ENCODE results near the gene SLC35A3.
"Not testable (repeated sequence)": the region's sequence is repeated elsewhere in the genome, so short reads cannot be mapped to it uniquely, and the experiment has no call there.

Gene SLC35A3

GRCh38 chr1:100045206-100045605 is 75.4 kb downstream of the SLC35A3 start:
- Histone ChIP-seq H3K4me1 (ENCODE audit: control insufficient read depth in 1 of 2, insufficient read depth in 1 of 2, low read depth in 1 of 2, low read length in 1 of 2) (peaks cover 45 to 51% of the 10 kb centered on the region in 2 experiments), H3K27me3 (no peaks in the 10 kb centered on the region)

GRCh38 chr1:100047235-100047708 is 77.5 kb downstream of the SLC35A3 start:
- Histone ChIP-seq H3K4me3 (ENCODE audit: low read depth in 1 of 2, low read length in 1 of 2) (peak overlapping the region; percentile 30 to 47), H3K27ac (peak overlapping the region; percentile 80), H3K4me1 (ENCODE audit: control insufficient read depth in 1 of 2, insufficient read depth in 1 of 2, low read depth in 1 of 2, low read length in 1 of 2) (peaks cover 62 to 64% of the 10 kb centered on the region in 2 experiments)
- not testable (repeated sequence) for H3K9me3 ChIP-seq, H3K36me3 ChIP-seq, H3K27me3 ChIP-seq

More at GRCh38 chr1:100045206-100045605, 75.4 kb downstream of the SLC35A3 start:
- no peak for TF ChIP-seq CTCF (IDR thresholded peaks at IDR 0.05)
- Histone ChIP-seq H3K36me3 (no peaks in the 10 kb centered on the region), H3K4me3 (ENCODE audit: low read depth in 1 of 2, low read length in 1 of 2) (no peak overlapping the region), H3K27ac (no peak overlapping the region), H3K9me3 (no peaks in the 10 kb centered on the region)

- no peaks in the 10 kb centered on the region for H3K36me3 ChIP-seq
- H3K9me3 ChIP-seq: no peaks in the 10 kb centered on the region
- peaks cover 62 to 65% of the 10 kb centered on the region in 2 experiments for H3K4me1 ChIP-seq (ENCODE audit: control insufficient read depth in 1 of 2, insufficient read depth in 1 of 2, low read depth in 1 of 2, low read length in 1 of 2)
- H3K4me3 ChIP-seq (ENCODE audit: low read depth in 1 of 2, low read length in 1 of 2): no peak overlapping the region
- H3K27ac ChIP-seq: peak overlapping the region; percentile 81
- no peaks in the 10 kb centered on the region for H3K27me3 ChIP-seq
- no peak for TF ChIP-seq CTCF (IDR thresholded peaks at IDR 0.05)
Observed at GRCh38 chr1:100050139-100050538, 80.3 kb downstream of the SLC35A3 start.

- TF ChIP-seq CTCF (IDR thresholded peaks at IDR 0.05): no peak
- no peak overlapping the region for H3K4me3 ChIP-seq (ENCODE audit: low read depth in 1 of 2, low read length in 1 of 2)
- peaks cover 57 to 60% of the 10 kb centered on the region in 2 experiments for H3K4me1 ChIP-seq (ENCODE audit: control insufficient read depth in 1 of 2, insufficient read depth in 1 of 2, low read depth in 1 of 2, low read length in 1 of 2)
- peak overlapping the region; percentile 81 for H3K27ac ChIP-seq
- H3K27me3 ChIP-seq: no peaks in the 10 kb centered on the region
- no peaks in the 10 kb centered on the region for H3K36me3 ChIP-seq
- H3K9me3 ChIP-seq: no peaks in the 10 kb centered on the region
Observed at GRCh38 chr1:100051401-100051800, 81.6 kb downstream of the SLC35A3 start.

- peaks cover 52 to 56% of the 10 kb centered on the region in 2 experiments for H3K4me1 ChIP-seq (ENCODE audit: control insufficient read depth in 1 of 2, insufficient read depth in 1 of 2, low read depth in 1 of 2, low read length in 1 of 2)
- TF ChIP-seq CTCF (IDR thresholded peaks at IDR 0.05): no peak
- no peak overlapping the region for H3K4me3 ChIP-seq (ENCODE audit: low read depth in 1 of 2, low read length in 1 of 2)
- no peaks in the 10 kb centered on the region for H3K9me3 ChIP-seq
- no peaks in the 10 kb centered on the region for H3K36me3 ChIP-seq
- H3K27me3 ChIP-seq: no peaks in the 10 kb centered on the region
- H3K27ac ChIP-seq: peak overlapping the region; percentile 81
Observed at GRCh38 chr1:100051893-100052292, 82.1 kb downstream of the SLC35A3 start.

GRCh38 chr1:100053119-100053518 is 83.3 kb downstream of the SLC35A3 start:
- no peak for TF ChIP-seq CTCF (IDR thresholded peaks at IDR 0.05)
- peaks cover 8% of the 10 kb centered on the region for H3K36me3 ChIP-seq
- H3K9me3 ChIP-seq: no peaks in the 10 kb centered on the region
- H3K27ac ChIP-seq: no peak overlapping the region
- H3K4me3 ChIP-seq (ENCODE audit: low read depth in 1 of 2, low read length in 1 of 2): no peak overlapping the region
- no peaks in the 10 kb centered on the region for H3K27me3 ChIP-seq
- peaks cover 40 to 43% of the 10 kb centered on the region in 2 experiments for H3K4me1 ChIP-seq (ENCODE audit: control insufficient read depth in 1 of 2, insufficient read depth in 1 of 2, low read depth in 1 of 2, low read length in 1 of 2)
